ENCODE results near the gene WDR91. TPM values are rescaled to one million over a fixed set of nuclear protein-coding genes. Genes with fewer than 3 reads are reported as not detected.

The WDR91 gene
- total and polyA plus RNA-seq, 2 donors (not counting 3 experiments of a cell fraction or from before 2014, with no cell fraction given): 6.7 to 7.0 TPM

DNA sequence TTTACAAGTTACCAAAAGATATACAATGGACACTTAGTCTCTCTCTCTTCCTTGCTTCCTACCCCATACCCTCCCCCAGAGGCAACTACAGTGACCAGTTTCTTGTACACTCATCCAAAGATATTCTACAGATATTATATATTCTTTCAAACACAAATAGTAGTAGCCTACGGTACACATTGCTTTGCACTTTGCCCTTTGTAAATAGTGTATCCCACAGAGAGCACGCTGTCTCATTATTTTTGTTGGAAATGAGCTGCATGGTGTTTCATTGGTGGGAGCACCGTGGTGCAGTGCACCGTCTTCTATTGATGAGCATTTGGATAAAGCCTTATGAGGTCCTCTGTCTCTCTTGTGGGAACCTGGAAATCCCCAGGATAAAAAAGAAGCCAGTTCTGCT is 46.5 kb upstream of the WDR91 start:
- no peaks in the 10 kb centered on the region for H3K9me3 ChIP-seq (replicated peaks; ENCODE audit: control insufficient read depth, insufficient read depth, low read length)
- no peaks in the 10 kb centered on the region for H3K36me3 ChIP-seq (ENCODE audit: control insufficient read depth in 2 of 2, extremely low read depth in 1 of 2, insufficient read depth in 2 of 2, low read length in 2 of 2)
- no peak overlapping the region for H2AFZ ChIP-seq (ENCODE audit: low read depth, low read length)
- no peaks in the 10 kb centered on the region for H3K27me3 ChIP-seq (ENCODE audit: control insufficient read depth in 2 of 2, insufficient read depth in 2 of 2, low read length in 2 of 2)
- CTCF ChIA-PET: interaction anchor here (0.8 to 1.5 kb wide), 2 partner anchors 16 to 20 kb away, joined by 3 read pairs; no protein-coding TSS in a partner anchor
- dilution Hi-C loops (cut with MboI; ENCODE audit: extremely low pct_ligation_motif_present, low sequenced_read_pairs) (no loop called here), intact Hi-C loops (cut with micrococcal nuclease) (no loop called here)
- TF ChIP-seq FOS (IDR thresholded peaks at IDR 0.05; ENCODE audit: borderline replicate concordance, insufficient read depth, low read length) (no peak), POLR2AphosphoS5 (IDR thresholded peaks at IDR 0.05; ENCODE audit: insufficient read depth, low read depth, low read length) (no peak), EZH2 (IDR thresholded peaks at IDR 0.05; ENCODE audit: borderline replicate concordance, low read depth, low read length, severe bottlenecking) (no peak)
- TF ChIP-seq, protein P1, sequence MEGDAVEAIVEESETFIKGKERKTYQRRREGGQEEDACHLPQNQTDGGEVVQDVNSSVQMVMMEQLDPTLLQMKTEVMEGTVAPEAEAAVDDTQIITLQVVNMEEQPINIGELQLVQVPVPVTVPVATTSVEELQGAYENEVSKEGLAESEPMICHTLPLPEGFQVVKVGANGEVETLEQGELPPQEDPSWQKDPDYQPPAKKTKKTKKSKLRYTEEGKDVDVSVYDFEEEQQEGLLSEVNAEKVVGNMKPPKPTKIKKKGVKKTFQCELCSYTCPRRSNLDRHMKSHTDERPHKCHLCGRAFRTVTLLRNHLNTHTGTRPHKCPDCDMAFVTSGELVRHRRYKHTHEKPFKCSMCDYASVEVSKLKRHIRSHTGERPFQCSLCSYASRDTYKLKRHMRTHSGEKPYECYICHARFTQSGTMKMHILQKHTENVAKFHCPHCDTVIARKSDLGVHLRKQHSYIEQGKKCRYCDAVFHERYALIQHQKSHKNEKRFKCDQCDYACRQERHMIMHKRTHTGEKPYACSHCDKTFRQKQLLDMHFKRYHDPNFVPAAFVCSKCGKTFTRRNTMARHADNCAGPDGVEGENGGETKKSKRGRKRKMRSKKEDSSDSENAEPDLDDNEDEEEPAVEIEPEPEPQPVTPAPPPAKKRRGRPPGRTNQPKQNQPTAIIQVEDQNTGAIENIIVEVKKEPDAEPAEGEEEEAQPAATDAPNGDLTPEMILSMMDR (IDR thresholded peaks at IDR 0.05; ENCODE audit: extremely low read depth in 1 of 2, insufficient read depth in 1 of 2, low read depth in 1 of 2, low read length in 2 of 2): no peak
- TF ChIP-seq, protein P2, sequence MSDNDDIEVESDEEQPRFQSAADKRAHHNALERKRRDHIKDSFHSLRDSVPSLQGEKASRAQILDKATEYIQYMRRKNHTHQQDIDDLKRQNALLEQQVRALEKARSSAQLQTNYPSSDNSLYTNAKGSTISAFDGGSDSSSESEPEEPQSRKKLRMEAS (IDR thresholded peaks at IDR 0.05; ENCODE audit: insufficient read depth, insufficient read length): no peak
- no peak for DNase-seq (ENCODE audit: low read depth, low spot score)
- BruUV-seq (replicated peaks): no TSS peak
- POLR2A ChIA-PET: no interaction called here
- no peaks in the 10 kb centered on the region for H4K20me1 ChIP-seq (replicated peaks; ENCODE audit: control insufficient read depth, extremely low read depth, insufficient read depth, low read length)
- no peaks in the 10 kb centered on the region for H3K79me2 ChIP-seq (ENCODE audit: control insufficient read depth, insufficient read depth, low read length)
- H3K4me1 ChIP-seq (ENCODE audit: control insufficient read depth, extremely low read depth, insufficient read depth, low read length): peaks cover 18% of the 10 kb centered on the region
- H3K4me3 ChIP-seq (replicated peaks in 1 of 3; ENCODE audit: insufficient read depth in 1 of 3, low read depth in 1 of 3, low read length in 3 of 3): no peak overlapping the region
- no peak overlapping the region for H3K4me2 ChIP-seq (ENCODE audit: insufficient read depth, low read length)
- no peak for FAIRE-seq
- H3K9me1 ChIP-seq (replicated peaks; ENCODE audit: control insufficient read depth, extremely low read depth, insufficient read depth, low read length): no peaks in the 10 kb centered on the region
- no peak overlapping the region for H3K27ac ChIP-seq (ENCODE audit: insufficient read depth, low read depth, low read length)
- no peak overlapping the region for H3K9ac ChIP-seq (replicated peaks; ENCODE audit: extremely low read depth, insufficient read depth, low read length)

Data from endothelial cell of umbilical vein (primary cell).